C4-2B (cell line): ENCODE measurements around the gene ZW10.

Experiments used
- ZFX ChIP-seq: fragments of 450-650 bp; IDR thresholded peaks from 2 replicates; pipeline ENCODE4 v1.6.1; 2017
- TF ChIP-seq, protein P1 (sequence below): fragments of 450-650 bp; conservative IDR thresholded peaks from 2 replicates; pipeline ENCODE4 v1.5.1; 2017; ENCODE audit warnings: mild to moderate bottlenecking

DNA sequence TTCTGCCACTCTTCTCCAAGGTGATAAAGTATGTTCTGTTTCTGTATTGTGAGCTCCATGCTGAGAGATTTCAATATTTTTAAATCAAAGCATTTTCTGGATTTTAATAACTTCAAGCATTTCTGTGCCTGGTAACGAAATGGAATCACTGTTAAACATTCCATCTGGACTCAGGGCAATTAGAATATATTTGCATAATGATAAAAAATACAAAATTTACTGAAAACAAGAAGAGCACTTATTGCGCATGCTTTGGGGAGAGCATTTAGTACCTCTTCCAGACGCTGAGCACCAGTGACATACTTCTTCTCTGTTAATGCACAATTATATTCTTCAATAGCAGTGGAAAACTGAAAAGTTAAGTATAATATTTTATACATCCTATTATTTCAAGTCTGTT is 13.3 kb downstream of the ZW10 start:
- TF ChIP-seq, protein P1, sequence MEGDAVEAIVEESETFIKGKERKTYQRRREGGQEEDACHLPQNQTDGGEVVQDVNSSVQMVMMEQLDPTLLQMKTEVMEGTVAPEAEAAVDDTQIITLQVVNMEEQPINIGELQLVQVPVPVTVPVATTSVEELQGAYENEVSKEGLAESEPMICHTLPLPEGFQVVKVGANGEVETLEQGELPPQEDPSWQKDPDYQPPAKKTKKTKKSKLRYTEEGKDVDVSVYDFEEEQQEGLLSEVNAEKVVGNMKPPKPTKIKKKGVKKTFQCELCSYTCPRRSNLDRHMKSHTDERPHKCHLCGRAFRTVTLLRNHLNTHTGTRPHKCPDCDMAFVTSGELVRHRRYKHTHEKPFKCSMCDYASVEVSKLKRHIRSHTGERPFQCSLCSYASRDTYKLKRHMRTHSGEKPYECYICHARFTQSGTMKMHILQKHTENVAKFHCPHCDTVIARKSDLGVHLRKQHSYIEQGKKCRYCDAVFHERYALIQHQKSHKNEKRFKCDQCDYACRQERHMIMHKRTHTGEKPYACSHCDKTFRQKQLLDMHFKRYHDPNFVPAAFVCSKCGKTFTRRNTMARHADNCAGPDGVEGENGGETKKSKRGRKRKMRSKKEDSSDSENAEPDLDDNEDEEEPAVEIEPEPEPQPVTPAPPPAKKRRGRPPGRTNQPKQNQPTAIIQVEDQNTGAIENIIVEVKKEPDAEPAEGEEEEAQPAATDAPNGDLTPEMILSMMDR, result no peak
- no peak for TF ChIP-seq ZFX
